BLaER1 treated with 17β-estradiol and CSF1 and Interleukin-3, amounts not matched to agents 10 nM and 100 nM (cell line): Measurements from ENCODE around the gene EDC3.

ENCODE experiments used
- H3K27ac ChIP-seq, 11 experiments: shearing (Covaris generic); formaldehyde crosslinking; 2 replicates each; pipeline ENCODE4 v1.8.1; 2022
- H3K27me3 ChIP-seq, 11 experiments: shearing (Covaris generic); formaldehyde crosslinking; 2 replicates each; pipeline ENCODE4 v1.8.1; 2022
- H3K36me3 ChIP-seq, 11 experiments: shearing (Covaris generic); formaldehyde crosslinking; 2 replicates each; pipeline ENCODE4 v1.8.1; 2022
- H3K4me1 ChIP-seq, 10 experiments: shearing (Covaris generic); formaldehyde crosslinking; 2 replicates each; pipeline ENCODE4 v1.8.1; 2022
- H3K4me2 ChIP-seq, 11 experiments: shearing (Covaris generic); formaldehyde crosslinking; 2 replicates each; pipeline ENCODE4 v1.8.1; 2022
- H3K4me3 ChIP-seq, 10 experiments: shearing (Covaris generic); formaldehyde crosslinking; 2 replicates each; pipeline ENCODE4 v1.8.1; 2022
- H3K9ac ChIP-seq, 11 experiments: shearing (Covaris generic); formaldehyde crosslinking; 2 replicates each; pipeline ENCODE4 v1.8.1; 2022
- H3K9me3 ChIP-seq, 11 experiments: shearing (Covaris generic); formaldehyde crosslinking; replicated peaks in 1 of 11; 2 replicates each; pipeline ENCODE4 v1.8.1; 2022
- H4K20me1 ChIP-seq, 11 experiments: shearing (Covaris generic); formaldehyde crosslinking; 2 replicates each; pipeline ENCODE4 v1.8.1; 2022
- Cebpa-rat ChIP-seq, 11 experiments: shearing (Covaris generic); IDR thresholded peaks; 2 replicates each; pipeline ENCODE4 v1.8.1; 2022

The EDC3 gene

GRCh38 chr15:74682954-74683353 lies 12.9 kb downstream of the EDC3 start:
- peaks cover 36 to 56% (median 45%) of the 10 kb centered on the region in 11 experiments for H3K36me3 ChIP-seq
- H4K20me1 ChIP-seq, result peaks cover 3 to 64% (median 24%) of the 10 kb centered on the region in 11 experiments; a peak in 16 of 22 replicates
- no peak for TF ChIP-seq Cebpa-rat (IDR thresholded peaks at IDR 0.05)

DNA sequence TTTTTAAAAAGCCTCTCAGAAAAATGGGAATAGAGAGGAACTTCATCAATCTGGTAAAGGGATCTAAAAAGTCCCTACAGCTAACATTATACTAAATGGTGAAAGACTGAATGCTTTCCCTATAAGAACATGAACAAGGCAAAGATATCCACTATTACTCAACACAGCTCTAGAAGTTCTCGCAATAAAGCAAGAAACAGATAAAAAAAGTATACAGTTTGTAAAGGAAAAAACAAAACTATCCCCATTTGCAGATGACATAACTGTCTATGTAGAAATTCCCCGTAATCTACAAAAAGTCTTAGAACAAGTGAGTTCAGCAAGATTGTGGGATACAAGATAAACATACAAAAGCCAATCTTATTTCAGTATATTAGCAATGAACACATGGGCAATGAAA lies 15.4 kb downstream of the EDC3 start:
- Histone ChIP-seq H3K9me3 (peaks cover 10 to 16% (median 13%) of the 10 kb centered on the region in 11 experiments; a peak in 21 of 22 replicates), H3K4me2 (no peak overlapping the region), H3K4me3 (no peak overlapping the region), H3K27me3 (no peaks in the 10 kb centered on the region), H3K27ac (no peak overlapping the region), H3K36me3 (peaks cover 18 to 36% (median 28%) of the 10 kb centered on the region in 11 experiments), H3K4me1 (peaks cover 0 to 7% (median 0%) of the 10 kb centered on the region in 10 experiments; a peak in 4 of 20 replicates), H4K20me1 (peaks cover 0 to 72% (median 26%) of the 10 kb centered on the region in 11 experiments; a peak in 15 of 22 replicates), H3K9ac (no peak overlapping the region)
- TF ChIP-seq Cebpa-rat (IDR thresholded peaks at IDR 0.05), result no peak

More at GRCh38 chr15:74682954-74683353, 12.9 kb downstream of the EDC3 start:
- Histone ChIP-seq H3K9ac (no peak overlapping the region), H3K4me1 (peaks cover 0 to 9% (median 0%) of the 10 kb centered on the region in 10 experiments; a peak in 4 of 20 replicates), H3K27me3 (no peaks in the 10 kb centered on the region), H3K4me2 (no peak overlapping the region), H3K4me3 (no peak overlapping the region), H3K27ac (no peak overlapping the region), H3K9me3 (peaks cover 10 to 18% (median 13%) of the 10 kb centered on the region in 11 experiments; a peak in 21 of 22 replicates)

- Histone ChIP-seq H3K4me3 (no peak overlapping the region), H3K4me2 (no peak overlapping the region), H3K27ac (no peak overlapping the region), H4K20me1 (peaks cover 5 to 67% (median 26%) of the 10 kb centered on the region in 11 experiments; a peak in 15 of 22 replicates), H3K9me3 (no peaks in the 10 kb centered on the region), H3K36me3 (peaks cover 27 to 35% (median 30%) of the 10 kb centered on the region in 11 experiments), H3K9ac (no peak overlapping the region), H3K27me3 (no peaks in the 10 kb centered on the region), H3K4me1 (peaks cover 0 to 7% (median 0%) of the 10 kb centered on the region in 10 experiments; a peak in 2 of 20 replicates)
- TF ChIP-seq Cebpa-rat (IDR thresholded peaks at IDR 0.05), result no peak
Measured at GRCh38 chr15:74676801-74677200, 19.0 kb downstream of the EDC3 start.

DNA sequence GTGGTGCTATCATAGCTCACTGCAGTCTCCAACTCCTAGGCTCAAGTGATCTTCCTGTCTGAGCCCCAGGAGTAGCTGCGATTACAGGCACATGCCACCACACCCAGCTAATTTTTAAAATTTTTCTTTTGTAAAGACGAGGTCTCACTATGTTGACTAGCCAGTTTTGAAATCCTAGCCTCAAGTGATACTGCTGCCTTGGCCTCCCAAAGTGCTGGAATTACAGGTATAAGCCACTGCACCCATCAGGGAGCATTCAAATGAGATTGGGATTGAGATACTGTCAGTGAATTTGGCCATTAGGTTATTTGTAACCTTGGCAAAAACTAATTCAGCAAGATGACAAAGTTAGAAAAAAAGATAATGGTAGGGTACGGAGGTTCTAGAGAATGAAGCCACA lies 21.7 kb downstream of the EDC3 start:
- Histone ChIP-seq H3K27ac (no peak overlapping the region), H3K9me3 (no peaks in the 10 kb centered on the region), H3K9ac (no peak overlapping the region), H3K4me3 (no peak overlapping the region), H4K20me1 (peaks cover 0 to 44% (median 13%) of the 10 kb centered on the region in 11 experiments; a peak in 11 of 22 replicates), H3K4me2 (no peak overlapping the region), H3K27me3 (no peaks in the 10 kb centered on the region), H3K4me1 (peaks cover 0 to 7% (median 0%) of the 10 kb centered on the region in 10 experiments; a peak in 1 of 20 replicates), H3K36me3 (peaks cover 53 to 62% (median 56%) of the 10 kb centered on the region in 11 experiments)
- TF ChIP-seq Cebpa-rat (IDR thresholded peaks at IDR 0.05), result no peak

DNA sequence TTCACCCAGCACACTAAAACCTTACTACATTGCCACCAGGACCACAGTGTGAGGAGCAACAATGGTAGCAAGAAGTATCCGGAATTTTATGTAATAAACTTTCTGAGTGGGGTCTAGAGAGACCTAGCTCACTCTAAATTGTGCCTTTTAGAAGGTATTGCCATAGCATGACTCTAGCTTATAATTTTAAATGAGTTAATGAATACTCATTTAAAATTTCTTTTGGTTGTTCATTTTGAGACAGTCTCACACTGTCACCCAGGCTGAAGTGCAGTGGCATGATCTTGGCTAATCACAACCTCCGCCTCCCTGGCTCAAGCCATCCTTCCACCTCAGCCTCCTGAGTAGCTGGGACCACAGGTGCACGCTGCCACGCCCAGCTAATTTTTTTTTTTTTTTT lies 26.2 kb downstream of the EDC3 start:
- Histone ChIP-seq H3K4me2 (no peak overlapping the region), H3K27me3 (no peaks in the 10 kb centered on the region), H3K9me3 (no peaks in the 10 kb centered on the region), H3K4me1 (peaks cover 0 to 5% (median 0%) of the 10 kb centered on the region in 10 experiments; a peak in 4 of 20 replicates), H3K9ac (no peak overlapping the region), H4K20me1 (peaks cover 9 to 31% (median 19%) of the 10 kb centered on the region in 11 experiments; a peak in 18 of 22 replicates), H3K4me3 (no peak overlapping the region), H3K36me3 (peaks cover 56 to 89% (median 72%) of the 10 kb centered on the region in 11 experiments), H3K27ac (no peak overlapping the region)
- TF ChIP-seq Cebpa-rat (IDR thresholded peaks at IDR 0.05), result no peak

- H3K36me3 ChIP-seq, result peaks cover 42 to 73% (median 55%) of the 10 kb centered on the region in 11 experiments
- no peak overlapping the region for H3K4me3 ChIP-seq
- no peaks in the 10 kb centered on the region for H3K9me3 ChIP-seq
- peaks cover 19 to 45% (median 34%) of the 10 kb centered on the region in 11 experiments; a peak in 19 of 22 replicates for H4K20me1 ChIP-seq
- H3K4me2 ChIP-seq, result no peak overlapping the region
- peaks cover 0 to 19% (median 0%) of the 10 kb centered on the region in 10 experiments; a peak in 8 of 20 replicates for H3K4me1 ChIP-seq
- H3K27me3 ChIP-seq, result no peaks in the 10 kb centered on the region
- no peak for TF ChIP-seq Cebpa-rat (IDR thresholded peaks at IDR 0.05)
- H3K9ac ChIP-seq, result no peak overlapping the region
- H3K27ac ChIP-seq, result no peak overlapping the region
Measured at GRCh38 chr15:74667975-74668374, 27.8 kb downstream of the EDC3 start.

DNA sequence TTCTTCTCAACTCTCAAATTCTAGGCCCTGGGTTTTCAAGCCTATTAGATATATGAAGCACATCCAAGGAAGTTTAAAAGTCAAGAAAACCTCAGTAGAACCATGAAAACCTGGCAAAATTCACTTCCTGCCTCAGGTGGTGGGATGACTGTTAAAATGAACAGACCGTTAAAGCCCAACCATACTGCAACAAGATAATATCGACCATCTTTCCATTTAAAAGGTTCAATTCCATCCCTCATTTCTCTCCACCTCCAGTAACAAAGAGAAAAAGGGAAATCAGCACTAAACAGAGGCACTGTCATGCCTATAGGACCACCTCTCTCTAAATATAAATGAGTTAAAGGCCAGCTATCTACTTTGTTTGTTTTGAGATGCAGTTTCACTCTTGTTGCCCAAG lies 31.2 kb downstream of the EDC3 start:
- no peak for TF ChIP-seq Cebpa-rat (IDR thresholded peaks at IDR 0.05)
- H3K27ac ChIP-seq, result no peak overlapping the region

DNA sequence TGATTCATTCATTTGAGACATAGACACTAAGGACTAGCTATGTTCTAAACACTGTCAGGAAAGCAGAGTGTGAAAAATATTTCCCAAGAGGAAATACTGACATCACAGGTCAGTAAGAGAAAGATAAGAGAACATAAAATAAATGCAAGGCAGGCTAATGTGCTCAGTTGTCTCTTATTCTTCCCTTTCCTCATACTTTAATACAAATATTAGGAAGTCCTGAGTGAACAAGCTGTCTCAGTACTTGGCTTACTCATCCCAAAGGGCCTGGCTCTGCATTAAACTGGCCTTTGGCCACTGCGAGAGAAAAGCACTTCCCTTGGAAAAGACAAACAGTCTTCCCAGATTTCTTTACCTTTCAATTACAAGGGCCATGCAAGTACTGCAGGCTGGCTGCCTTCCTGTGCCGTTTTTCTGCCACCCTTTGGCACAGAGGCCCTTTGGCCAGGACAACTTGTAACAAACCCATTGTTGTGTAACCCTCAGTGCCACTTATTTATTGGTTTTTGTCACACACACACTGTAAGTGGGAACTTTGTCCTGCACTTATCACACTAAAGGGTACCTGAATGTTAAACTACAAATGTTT lies 31.7 kb downstream of the EDC3 start:
- Histone ChIP-seq H3K27ac (no peak overlapping the region; a peak in 1 of 22 replicates), H3K27me3 (no peaks in the 10 kb centered on the region), H3K36me3 (peaks cover 12 to 52% (median 25%) of the 10 kb centered on the region in 11 experiments; a peak in 21 of 22 replicates), H3K9me3 (no peaks in the 10 kb centered on the region), H3K4me3 (no peak overlapping the region), H3K9ac (no peak overlapping the region; a peak in 1 of 22 replicates), H4K20me1 (peaks cover 18 to 54% (median 38%) of the 10 kb centered on the region in 11 experiments; a peak in 20 of 22 replicates), H3K4me1 (peaks cover 0 to 19% (median 0%) of the 10 kb centered on the region in 10 experiments; a peak in 8 of 20 replicates), H3K4me2 (0 out of 22 replicates have a peak overlapping the region, but pooled peaks of 1 of the 11 experiments have one; percentile 9)
- TF ChIP-seq Cebpa-rat (IDR thresholded peaks at IDR 0.05), result 0 out of 22 replicates have a peak, but pooled peaks of 1 of the 11 experiments have one; percentile 14

More for the DNA sequence above, 31.2 kb downstream of the EDC3 start:
- Histone ChIP-seq H4K20me1 (peaks cover 22 to 54% (median 40%) of the 10 kb centered on the region in 11 experiments; a peak in 20 of 22 replicates), H3K9ac (no peak overlapping the region), H3K4me3 (no peak overlapping the region), H3K4me1 (peaks cover 0 to 19% (median 0%) of the 10 kb centered on the region in 10 experiments; a peak in 8 of 20 replicates), H3K36me3 (peaks cover 16 to 57% (median 30%) of the 10 kb centered on the region in 11 experiments), H3K9me3 (no peaks in the 10 kb centered on the region), H3K4me2 (0 out of 22 replicates have a peak overlapping the region, but pooled peaks of 1 of the 11 experiments have one; percentile 9), H3K27me3 (no peaks in the 10 kb centered on the region)
